LNCaP clone FGC (cell line): ENCODE results near the gene TP53I13.
A peak's percentile ranks its signal among the peaks of the same experiment; 100 is the strongest.

Source experiments
- DNase-seq: peaks from one replicate; pipeline ENCODE4 v3.0.0-alpha.2; 2011; ENCODE audit warnings: low read depth
- H3K4me3 ChIP-seq: 2 replicates; pipeline ENCODE4 v1.5.1; 2011; ENCODE audit warnings: mild to moderate bottlenecking, low read depth, low read length, control low read depth
- TF ChIP-seq, protein P1 (sequence below): IDR thresholded peaks from 2 replicates; pipeline ENCODE4 v1.5.1; 2012; ENCODE audit warnings: mild to moderate bottlenecking; ENCODE audit not compliant: control insufficient read depth, insufficient read depth; ENCODE audit errors: extremely low read depth

Gene TP53I13

DNA sequence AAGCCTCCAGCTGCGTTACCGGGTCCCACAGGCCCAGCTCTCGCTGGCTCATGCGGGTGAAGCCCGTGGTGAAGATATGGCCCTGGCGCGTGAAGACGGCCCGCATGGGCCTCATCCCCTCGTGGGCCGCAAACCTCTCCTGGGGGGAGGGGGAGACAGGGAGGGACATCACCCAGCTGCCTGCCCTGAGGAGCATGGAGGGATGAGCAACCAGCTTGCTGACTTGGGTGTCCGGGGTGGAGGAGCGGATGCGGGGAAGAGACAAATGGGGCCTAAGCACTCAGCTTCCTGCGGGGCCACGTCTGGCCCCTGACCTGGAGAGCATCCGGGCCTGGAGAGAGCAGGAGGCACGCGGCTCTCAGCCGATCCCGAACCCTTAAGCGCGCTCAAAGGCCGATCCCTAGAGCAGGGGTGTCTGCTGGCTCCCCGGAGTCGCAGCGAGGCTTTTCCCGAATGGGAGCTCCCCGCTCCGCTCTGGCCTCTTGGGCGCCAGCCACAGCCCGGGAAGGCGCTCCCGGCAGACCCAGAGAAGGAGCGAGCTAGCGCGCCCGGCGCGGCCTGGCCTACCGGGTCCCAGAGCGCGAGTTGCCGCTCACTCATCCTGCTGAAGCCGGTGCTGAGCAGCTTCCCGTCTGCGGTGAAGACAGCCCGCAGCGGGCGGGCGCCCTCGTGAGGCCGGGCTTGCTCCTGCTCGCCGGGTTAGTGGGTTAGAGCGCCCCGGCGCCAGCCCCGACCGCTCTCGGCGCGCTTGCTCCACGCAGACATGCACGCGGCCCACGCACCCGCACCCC lies 49.2 kb downstream of the TP53I13 start:
- DNase-seq: no peak
- TF ChIP-seq, protein P1, sequence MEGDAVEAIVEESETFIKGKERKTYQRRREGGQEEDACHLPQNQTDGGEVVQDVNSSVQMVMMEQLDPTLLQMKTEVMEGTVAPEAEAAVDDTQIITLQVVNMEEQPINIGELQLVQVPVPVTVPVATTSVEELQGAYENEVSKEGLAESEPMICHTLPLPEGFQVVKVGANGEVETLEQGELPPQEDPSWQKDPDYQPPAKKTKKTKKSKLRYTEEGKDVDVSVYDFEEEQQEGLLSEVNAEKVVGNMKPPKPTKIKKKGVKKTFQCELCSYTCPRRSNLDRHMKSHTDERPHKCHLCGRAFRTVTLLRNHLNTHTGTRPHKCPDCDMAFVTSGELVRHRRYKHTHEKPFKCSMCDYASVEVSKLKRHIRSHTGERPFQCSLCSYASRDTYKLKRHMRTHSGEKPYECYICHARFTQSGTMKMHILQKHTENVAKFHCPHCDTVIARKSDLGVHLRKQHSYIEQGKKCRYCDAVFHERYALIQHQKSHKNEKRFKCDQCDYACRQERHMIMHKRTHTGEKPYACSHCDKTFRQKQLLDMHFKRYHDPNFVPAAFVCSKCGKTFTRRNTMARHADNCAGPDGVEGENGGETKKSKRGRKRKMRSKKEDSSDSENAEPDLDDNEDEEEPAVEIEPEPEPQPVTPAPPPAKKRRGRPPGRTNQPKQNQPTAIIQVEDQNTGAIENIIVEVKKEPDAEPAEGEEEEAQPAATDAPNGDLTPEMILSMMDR: no peak
- H3K4me3 ChIP-seq: no peak overlapping the region

- TF ChIP-seq, protein P1: no peak
- no peak overlapping the region for H3K4me3 ChIP-seq
- DNase-seq: no peak
Measured at GRCh38 chr17:29618272-29619065, 50.0 kb downstream of the TP53I13 start.

- TF ChIP-seq, protein P1: peak; percentile 18; the same call in 1 of the 2 replicates
- H3K4me3 ChIP-seq: no peak overlapping the region
- no peak for DNase-seq
Measured at GRCh38 chr17:29619251-29619650, 50.8 kb downstream of the TP53I13 start.

GRCh38 chr17:29620271-29620670 lies 51.8 kb downstream of the TP53I13 start:
- no peak for DNase-seq
- TF ChIP-seq, protein P1: no peak
- no peak overlapping the region for H3K4me3 ChIP-seq

DNA sequence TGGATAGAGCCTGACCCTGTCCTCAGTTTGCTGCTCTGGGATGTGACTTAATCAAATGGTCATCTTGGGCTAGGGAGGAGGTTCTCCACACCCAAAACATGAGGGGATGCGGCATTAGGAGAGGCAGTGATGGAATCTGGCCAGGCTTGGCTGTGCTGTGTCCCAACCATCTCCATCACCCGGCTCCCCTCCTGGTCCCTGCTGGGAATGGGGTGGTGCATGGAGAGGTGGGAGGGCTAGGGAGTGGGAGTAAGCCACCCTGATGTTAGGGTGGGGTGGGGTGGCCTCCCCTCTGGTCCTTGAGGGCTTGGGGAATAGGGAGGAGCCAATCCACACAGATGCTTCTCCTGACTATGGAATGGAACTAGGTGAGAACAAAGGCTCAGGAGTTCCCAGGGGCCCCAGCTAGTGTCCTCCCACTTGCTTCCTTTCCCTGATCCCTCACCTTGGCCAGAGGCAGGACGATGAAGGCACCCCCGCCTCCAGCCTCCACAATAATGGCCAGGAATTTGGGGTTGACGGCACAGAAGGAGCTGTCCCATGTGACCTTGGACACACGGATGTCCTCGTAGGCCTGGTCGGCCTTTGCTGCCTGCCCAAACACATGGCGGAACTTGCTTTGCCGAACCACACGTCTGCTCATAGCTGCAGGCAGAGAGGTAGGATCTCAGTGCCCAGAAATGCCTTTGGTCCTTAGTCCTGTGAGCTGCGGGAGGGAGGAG lies 52.4 kb downstream of the TP53I13 start:
- H3K4me3 ChIP-seq: no peak overlapping the region
- TF ChIP-seq, protein P1: no peak

DNA sequence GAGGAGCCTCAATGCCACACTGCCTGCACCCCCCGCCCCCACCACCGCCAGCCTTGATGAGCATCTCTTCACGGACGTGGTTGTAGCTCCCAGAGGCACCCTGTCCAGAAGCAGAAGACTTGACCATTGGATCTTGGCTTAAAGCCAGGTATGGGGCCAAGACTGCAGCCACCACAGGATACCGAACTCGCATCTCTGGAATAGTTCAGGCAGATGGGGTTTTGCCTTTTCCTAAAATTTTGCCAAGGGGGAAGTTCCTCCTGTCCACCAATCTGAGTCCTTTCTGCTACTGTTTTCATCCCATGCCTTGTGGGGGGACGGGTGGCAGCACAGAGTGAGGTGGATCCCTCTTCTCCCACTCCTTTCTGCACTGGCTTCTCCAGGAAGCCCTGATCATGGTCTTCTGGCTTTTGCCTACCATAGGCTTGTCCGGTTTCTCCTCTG lies 53.3 kb downstream of the TP53I13 start:
- no peak overlapping the region for H3K4me3 ChIP-seq
- TF ChIP-seq, protein P1: no peak
- no peak for DNase-seq

More for the DNA sequence above, 52.4 kb downstream of the TP53I13 start:
- no peak for DNase-seq
